Liver (tissue), 3 donors: ENCODE data around the gene KPNA5.

Experiments
- ATF3 ChIP-seq: IDR thresholded peaks from 2 replicates; pipeline ENCODE4 v1.6.1; 2016; ENCODE audit warnings: antibody characterized with exemption
- CTCF ChIP-seq: fragments of 150-350 bp; IDR thresholded peaks from 2 replicates; pipeline ENCODE4 v1.5.1; 2017; ENCODE audit warnings: improper control_type of control experiment, low read depth, low read length; ENCODE audit not compliant: missing input control
- EGR1 ChIP-seq, 2 donors: IDR thresholded peaks; 2 replicates each; pipeline ENCODE4 v1.6.1; 2016 to 2018; ENCODE audit warnings: antibody characterized with exemption in 2 of 2, low read depth in 2 of 2
- GABPA ChIP-seq, 2 donors: IDR thresholded peaks in 1 of 2; conservative IDR thresholded peaks in 1 of 2; 2 replicates each; pipeline ENCODE4 v1.6.1; 2016; ENCODE audit warnings: antibody characterized with exemption in 2 of 2, mild to moderate bottlenecking in 1 of 2, moderate library complexity in 1 of 2
- TF ChIP-seq, protein P1 (sequence below): IDR thresholded peaks from 2 replicates; pipeline ENCODE4 v1.6.1; 2016; ENCODE audit warnings: antibody characterized with exemption, mild to moderate bottlenecking
- donor health status: healthy.
- donor health status: healthy.

- TF ChIP-seq CTCF, result no peak
- TF ChIP-seq ATF3, result no peak
- TF ChIP-seq GABPA (IDR thresholded peaks at IDR 0.05 in 1 of 2, conservative IDR thresholded peaks at IDR 0.05 in 1 of 2), result no peak
- TF ChIP-seq, protein P1, sequence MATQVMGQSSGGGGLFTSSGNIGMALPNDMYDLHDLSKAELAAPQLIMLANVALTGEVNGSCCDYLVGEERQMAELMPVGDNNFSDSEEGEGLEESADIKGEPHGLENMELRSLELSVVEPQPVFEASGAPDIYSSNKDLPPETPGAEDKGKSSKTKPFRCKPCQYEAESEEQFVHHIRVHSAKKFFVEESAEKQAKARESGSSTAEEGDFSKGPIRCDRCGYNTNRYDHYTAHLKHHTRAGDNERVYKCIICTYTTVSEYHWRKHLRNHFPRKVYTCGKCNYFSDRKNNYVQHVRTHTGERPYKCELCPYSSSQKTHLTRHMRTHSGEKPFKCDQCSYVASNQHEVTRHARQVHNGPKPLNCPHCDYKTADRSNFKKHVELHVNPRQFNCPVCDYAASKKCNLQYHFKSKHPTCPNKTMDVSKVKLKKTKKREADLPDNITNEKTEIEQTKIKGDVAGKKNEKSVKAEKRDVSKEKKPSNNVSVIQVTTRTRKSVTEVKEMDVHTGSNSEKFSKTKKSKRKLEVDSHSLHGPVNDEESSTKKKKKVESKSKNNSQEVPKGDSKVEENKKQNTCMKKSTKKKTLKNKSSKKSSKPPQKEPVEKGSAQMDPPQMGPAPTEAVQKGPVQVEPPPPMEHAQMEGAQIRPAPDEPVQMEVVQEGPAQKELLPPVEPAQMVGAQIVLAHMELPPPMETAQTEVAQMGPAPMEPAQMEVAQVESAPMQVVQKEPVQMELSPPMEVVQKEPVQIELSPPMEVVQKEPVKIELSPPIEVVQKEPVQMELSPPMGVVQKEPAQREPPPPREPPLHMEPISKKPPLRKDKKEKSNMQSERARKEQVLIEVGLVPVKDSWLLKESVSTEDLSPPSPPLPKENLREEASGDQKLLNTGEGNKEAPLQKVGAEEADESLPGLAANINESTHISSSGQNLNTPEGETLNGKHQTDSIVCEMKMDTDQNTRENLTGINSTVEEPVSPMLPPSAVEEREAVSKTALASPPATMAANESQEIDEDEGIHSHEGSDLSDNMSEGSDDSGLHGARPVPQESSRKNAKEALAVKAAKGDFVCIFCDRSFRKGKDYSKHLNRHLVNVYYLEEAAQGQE, result no peak
- no peak for TF ChIP-seq EGR1 (IDR thresholded peaks at IDR 0.05; ENCODE audit: low read depth in 2 of 2)
Observed at GRCh38 chr6:116682334-116682712, 1.3 kb downstream of the KPNA5 start.
